Rectal smooth muscle tissue (tissue), 1 donor: Measurements from ENCODE around the gene TNNT1.

Experiments
- H3K27ac ChIP-seq: one replicate; pipeline ENCODE4 v1.7.0; 2013; ENCODE audit warnings: low read depth, low read length, inconsistent platforms
- H3K27me3 ChIP-seq: one replicate; pipeline ENCODE4 v1.7.0; 2013; ENCODE audit warnings: low read length; ENCODE audit not compliant: control insufficient read depth, insufficient read depth
- H3K36me3 ChIP-seq: one replicate; pipeline ENCODE4 v1.7.0; 2013; ENCODE audit warnings: low read length; ENCODE audit not compliant: control insufficient read depth, insufficient read depth
- H3K4me1 ChIP-seq: one replicate; pipeline ENCODE4 v1.7.0; 2013; ENCODE audit warnings: low read length; ENCODE audit not compliant: control insufficient read depth, insufficient read depth
- H3K4me3 ChIP-seq: one replicate; pipeline ENCODE4 v1.7.0; 2013; ENCODE audit warnings: low read length
- H3K9ac ChIP-seq: one replicate; pipeline ENCODE4 v1.7.0; 2013; ENCODE audit warnings: low read length

Gene TNNT1

GRCh38 chr19:55095260-55096060 is 53.5 kb downstream of the TNNT1 start:
- H3K27me3 ChIP-seq: no peaks in the 10 kb centered on the region
- no peak overlapping the region for H3K4me3 ChIP-seq
- H3K9ac ChIP-seq: no peak overlapping the region
- H3K4me1 ChIP-seq: no peaks in the 10 kb centered on the region
- peaks cover 24% of the 10 kb centered on the region for H3K36me3 ChIP-seq
- H3K27ac ChIP-seq: no peak overlapping the region

- Histone ChIP-seq H3K9ac (no peak overlapping the region), H3K4me1 (no peaks in the 10 kb centered on the region), H3K27ac (no peak overlapping the region), H3K36me3 (peaks cover 24% of the 10 kb centered on the region), H3K27me3 (no peaks in the 10 kb centered on the region), H3K4me3 (no peak overlapping the region)
Observed at GRCh38 chr19:55094456-55095259, 54.3 kb downstream of the TNNT1 start.

GRCh38 chr19:55092423-55093318 is 56.3 kb downstream of the TNNT1 start:
- Histone ChIP-seq H3K36me3 (peaks cover 21% of the 10 kb centered on the region), H3K9ac (no peak overlapping the region), H3K4me3 (no peak overlapping the region), H3K27ac (no peak overlapping the region), H3K4me1 (peaks cover under 1% of the 10 kb centered on the region), H3K27me3 (no peaks in the 10 kb centered on the region)

DNA sequence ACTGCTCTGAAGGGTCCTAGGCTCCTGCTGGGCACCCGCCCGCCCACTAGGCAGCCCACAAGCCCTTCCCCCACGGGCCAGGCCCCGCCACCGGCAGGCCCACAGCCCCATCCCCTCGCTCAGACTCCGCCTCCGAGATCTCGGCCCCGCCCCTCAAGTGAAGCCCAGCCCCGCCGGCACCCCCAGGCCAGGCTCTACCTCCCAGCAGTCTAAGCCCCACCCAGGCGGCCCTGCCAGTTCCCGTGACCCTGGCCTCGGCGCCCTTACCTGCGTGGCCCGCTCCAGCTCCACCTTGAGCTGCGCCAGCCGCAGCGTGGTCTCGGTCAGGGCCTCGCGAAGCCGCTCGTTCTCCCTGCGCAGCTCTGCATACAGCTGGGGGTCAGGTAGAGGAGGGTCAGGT is 57.1 kb downstream of the TNNT1 start:
- Histone ChIP-seq H3K27ac (no peak overlapping the region), H3K36me3 (peaks cover 21% of the 10 kb centered on the region), H3K4me3 (no peak overlapping the region), H3K9ac (no peak overlapping the region), H3K4me1 (peaks cover 7% of the 10 kb centered on the region), H3K27me3 (no peaks in the 10 kb centered on the region)

DNA sequence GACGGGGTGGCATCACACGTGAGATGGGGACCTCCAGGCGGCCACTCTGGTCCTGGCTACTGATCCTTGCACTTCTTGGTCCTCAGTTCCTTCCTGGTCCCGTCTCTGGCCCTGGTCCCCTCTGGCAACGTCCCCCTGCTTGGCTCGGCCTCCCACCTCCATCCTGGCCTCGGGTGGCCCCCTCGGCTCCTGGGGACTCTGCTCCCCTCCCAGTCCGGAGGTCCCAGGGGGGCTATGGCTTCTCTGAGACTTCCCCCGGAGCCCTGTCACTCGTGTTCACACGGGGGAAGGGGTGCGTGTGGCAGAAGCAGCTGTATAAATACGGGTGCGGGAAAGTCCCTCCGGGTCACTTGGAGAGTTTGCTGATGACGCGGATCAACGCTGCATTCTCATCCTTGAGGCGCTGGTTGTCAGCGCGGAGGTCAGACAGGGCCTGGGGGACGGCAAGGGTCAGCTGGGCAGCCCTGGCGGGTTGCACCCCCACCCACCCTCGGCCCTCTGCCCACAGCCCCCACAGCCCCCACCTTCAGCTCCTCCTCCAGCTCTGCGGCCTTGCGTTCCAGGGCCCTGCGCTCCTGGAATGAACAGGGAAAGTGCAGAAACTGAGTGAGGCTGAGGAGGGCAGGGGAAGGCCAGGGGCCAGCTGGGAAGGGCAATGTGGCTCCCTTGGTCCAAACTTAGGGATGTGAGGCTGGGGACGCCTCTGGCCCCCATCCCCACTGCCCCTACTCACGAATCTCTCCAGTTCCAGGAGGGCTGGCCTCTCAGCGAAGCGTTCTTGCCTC is 57.7 kb downstream of the TNNT1 start:
- Histone ChIP-seq H3K36me3 (peaks cover 21% of the 10 kb centered on the region), H3K27me3 (no peaks in the 10 kb centered on the region), H3K4me1 (peaks cover 8% of the 10 kb centered on the region), H3K27ac (no peak overlapping the region), H3K4me3 (no peak overlapping the region), H3K9ac (no peak overlapping the region)

DNA sequence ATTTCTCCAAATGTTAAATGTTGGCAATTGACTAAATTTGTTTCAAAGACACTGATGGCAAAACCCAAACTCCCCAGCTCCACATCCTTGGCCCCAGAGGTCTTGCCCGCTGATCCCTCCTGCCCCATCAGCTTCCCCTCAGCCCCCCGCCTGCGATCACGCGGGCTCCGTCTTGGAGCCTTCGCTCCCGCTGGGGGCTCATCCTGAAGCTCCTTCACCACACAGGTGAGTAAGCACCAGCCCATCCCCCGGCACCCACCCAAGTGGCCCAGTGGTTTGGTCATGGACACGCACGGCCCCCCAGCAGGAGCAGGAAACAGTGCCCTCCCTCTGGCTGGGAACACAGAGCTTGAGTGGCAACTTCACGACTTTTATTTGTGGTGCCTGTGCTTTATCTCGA is 58.4 kb downstream of the TNNT1 start:
- Histone ChIP-seq H3K4me1 (peaks cover 8% of the 10 kb centered on the region), H3K27me3 (peaks cover 3% of the 10 kb centered on the region), H3K27ac (no peak overlapping the region), H3K4me3 (no peak overlapping the region), H3K9ac (no peak overlapping the region), H3K36me3 (peaks cover 18% of the 10 kb centered on the region)

- Histone ChIP-seq H3K9ac (no peak overlapping the region), H3K4me1 (peaks cover 8% of the 10 kb centered on the region), H3K27me3 (peaks cover 5% of the 10 kb centered on the region), H3K4me3 (no peak overlapping the region), H3K27ac (no peak overlapping the region), H3K36me3 (peaks cover 7% of the 10 kb centered on the region)
Observed at GRCh38 chr19:55089342-55089944, 59.6 kb downstream of the TNNT1 start.

GRCh38 chr19:55088543-55089341 is 60.3 kb downstream of the TNNT1 start:
- H3K9ac ChIP-seq: no peak overlapping the region
- H3K36me3 ChIP-seq: peaks cover 7% of the 10 kb centered on the region
- peaks cover 8% of the 10 kb centered on the region for H3K27me3 ChIP-seq
- H3K27ac ChIP-seq: no peak overlapping the region
- peaks cover 8% of the 10 kb centered on the region for H3K4me1 ChIP-seq
- no peak overlapping the region for H3K4me3 ChIP-seq

DNA sequence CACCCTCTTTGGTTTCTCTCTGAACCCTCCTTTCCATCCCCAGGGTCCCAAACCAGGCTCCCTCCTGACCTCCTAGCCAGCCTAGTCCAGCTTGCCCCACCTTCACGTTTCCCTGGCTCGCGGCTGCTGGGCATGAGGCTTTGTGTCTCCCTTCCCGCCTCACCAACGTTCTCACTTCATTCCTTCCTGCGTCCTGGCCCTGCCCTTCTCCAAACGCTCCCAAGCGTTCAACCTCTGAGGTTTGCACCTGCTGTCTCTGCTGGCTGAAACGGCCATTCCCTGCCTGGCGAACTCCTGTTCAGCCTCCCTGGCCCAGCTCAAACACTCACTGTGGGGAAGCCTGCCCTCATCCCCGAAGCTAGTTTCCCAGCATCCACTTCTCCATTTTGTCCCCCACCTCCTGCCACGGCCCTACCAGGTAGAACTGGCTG is 61.0 kb downstream of the TNNT1 start:
- H3K4me3 ChIP-seq: peak overlapping the region; percentile 69
- H3K27me3 ChIP-seq: peaks cover 11% of the 10 kb centered on the region

GRCh38 chr19:55087542-55087901 is 61.5 kb downstream of the TNNT1 start:
- Histone ChIP-seq H3K27me3 (peaks cover 15% of the 10 kb centered on the region), H3K36me3 (peaks cover 4% of the 10 kb centered on the region), H3K27ac (no peak overlapping the region)

More for the DNA sequence above, 61.0 kb downstream of the TNNT1 start:
- Histone ChIP-seq H3K4me1 (peaks cover 8% of the 10 kb centered on the region), H3K27ac (no peak overlapping the region), H3K36me3 (peaks cover 7% of the 10 kb centered on the region), H3K9ac (no peak overlapping the region)

More at GRCh38 chr19:55087542-55087901, 61.5 kb downstream of the TNNT1 start:
- H3K9ac ChIP-seq: no peak overlapping the region
- H3K4me1 ChIP-seq: peaks cover 8% of the 10 kb centered on the region
- H3K4me3 ChIP-seq: peak overlapping the region; percentile 69
